HepG2 (cell line): ENCODE results near the gene ZBBX. TPM values are rescaled to one million over a fixed set of nuclear protein-coding genes. Genes with fewer than 3 reads are reported as not detected.

ENCODE experiments used
- ATAC-seq: fragments of 200-7000 bp; cut with Tn5 transposase; 3 replicates; pipeline ENCODE4 v1.9.1; 2020; ENCODE audit warnings: mild to moderate bottlenecking, moderate library complexity
- BruUV-seq: library from RNA; stranded (reverse); fragments of 400-500 nt; replicated peaks from 2 replicates; lab custom pipeline; 2021; lab: Mats Ljungman, UMichigan
- CTCF ChIA-PET: fragments of 300-600 bp; formaldehyde crosslinking; extraction: SDS; loops from one replicate; lab custom pipeline; 2021; ENCODE audit warnings: low total read pairs, inconsistent platforms, low intra/inter-chr PET ratio; lab: Yijun Ruan, JAX
- POLR2A ChIA-PET: fragments of 350-600 bp; sonication (Branson Sonifier 250); formaldehyde crosslinking; loops from one replicate; lab custom pipeline; 2020; ENCODE audit warnings: antibody characterized with exemption, inconsistent platforms; lab: Yijun Ruan, JAX
- DNase-seq: peaks from one replicate; pipeline ENCODE4 v3.0.0-alpha.2; 2015; ENCODE audit warnings: low spot score
- FAIRE-seq: peaks from 3 replicates; lab custom pipeline; 2011; peaks lifted over from hg19 to GRCh38; lab: Jason Lieb, UNC
- H2AFZ ChIP-seq: one replicate; pipeline ENCODE4 v1.6.1; 2011; ENCODE audit warnings: low read length, inconsistent platforms
- H3K27ac ChIP-seq: fragments of 300-600 bp; 3 replicates; pipeline ENCODE4 v1.8.0; 2011; ENCODE audit warnings: mixed run types, mild to moderate bottlenecking, mixed read lengths, low read length, inconsistent platforms; ENCODE audit not compliant: insufficient read depth; ENCODE audit errors: extremely low read length
- H3K27me3 ChIP-seq, 2 experiments: fragments of 200-600 bp in 1 of 2; 2 replicates in 1 of 2; 3 replicates in 1 of 2; pipeline versions ENCODE4 v1.6.0 to v1.8.0; 2011; ENCODE audit warnings: low read length in 2 of 2, mild to moderate bottlenecking in 2 of 2, moderate library complexity in 2 of 2, inconsistent platforms in 1 of 2; ENCODE audit not compliant: insufficient read depth in 2 of 2, control insufficient read depth in 1 of 2
- H3K36me3 ChIP-seq, 2 experiments: fragments of 200-600 bp in 1 of 2; replicated peaks in 1 of 2; 2 replicates in 1 of 2; 3 replicates in 1 of 2; pipeline versions ENCODE4 v1.5.1 to v1.8.0; 2011; ENCODE audit warnings: low read length in 2 of 2, inconsistent platforms in 1 of 2; ENCODE audit not compliant: insufficient read depth in 2 of 2, control insufficient read depth in 1 of 2
- H3K4me1 ChIP-seq: 2 replicates; pipeline ENCODE4 v1.5.1; 2012; ENCODE audit warnings: low read length, inconsistent platforms; ENCODE audit not compliant: insufficient read depth
- H3K4me2 ChIP-seq: 2 replicates; pipeline ENCODE4 v1.6.0; 2011; ENCODE audit warnings: low read depth, low read length, inconsistent platforms
- H3K4me3 ChIP-seq, 3 experiments: fragments of 200-600 bp in 1 of 3; sonication (generic), shearing (Covaris generic) in 1 of 3; replicated peaks in 1 of 3; 2 replicates each; pipeline ENCODE4 v1.5.1; 2011 to 2016; ENCODE audit warnings: low read length in 3 of 3, inconsistent platforms in 2 of 3, low read depth in 2 of 3, mild to moderate bottlenecking in 2 of 3, control low read depth in 1 of 3, mixed read lengths in 1 of 3; ENCODE audit not compliant: insufficient read depth in 1 of 3
- H3K79me2 ChIP-seq: one replicate; pipeline ENCODE4 v1.6.1; 2011; ENCODE audit warnings: low read length, inconsistent platforms; ENCODE audit not compliant: insufficient read depth
- H3K9ac ChIP-seq: 2 replicates; pipeline ENCODE4 v1.6.0; 2011; ENCODE audit warnings: mild to moderate bottlenecking, low read depth, low read length, inconsistent platforms; ENCODE audit not compliant: insufficient read depth
- H3K9me3 ChIP-seq: 2 replicates; pipeline ENCODE4 v1.5.1; 2012; ENCODE audit warnings: mild to moderate bottlenecking, low read length
- H4K20me1 ChIP-seq: 2 replicates; pipeline ENCODE4 v1.6.0; 2011; ENCODE audit warnings: inconsistent platforms, mild to moderate bottlenecking, low read length, moderate library complexity; ENCODE audit not compliant: insufficient read depth
- CEBPB ChIP-seq: IDR thresholded peaks from 2 replicates; pipeline ENCODE4 v1.6.1; 2011; ENCODE audit warnings: low read depth, low read length, improper control_type of control experiment, borderline replicate concordance
- CHD4 ChIP-seq: fragments of 200-600 bp; sonication (generic); IDR thresholded peaks from 2 replicates; pipeline ENCODE4 v1.7.0; 2017; ENCODE audit warnings: mild to moderate bottlenecking, low read length, borderline replicate concordance
- NFIB ChIP-seq: sonication (generic); formaldehyde crosslinking; IDR thresholded peaks from 2 replicates; pipeline ENCODE4 v1.9.0; 2021; ENCODE audit warnings: missing genetic modification reagents, mild to moderate bottlenecking, borderline replicate concordance
- SALL1 ChIP-seq: sonication (generic); formaldehyde crosslinking; IDR thresholded peaks from 2 replicates; pipeline ENCODE4 v1.8.0; 2022; ENCODE audit warnings: mild to moderate bottlenecking, missing genetic modification reagents
- ZNF225 ChIP-seq: sonication (generic); formaldehyde crosslinking; IDR thresholded peaks from 2 replicates; pipeline ENCODE4 v1.4.0; 2020; ENCODE audit warnings: mild to moderate bottlenecking, missing genetic modification reagents
- WGBS: methylation state at CpG from one replicate; pipeline ENCODE4 v1.1.6; 2017; ENCODE audit warnings: low lambda C conversion rate; 5-methylcytosine and 5-hydroxymethylcytosine counted together
- in situ Hi-C: cut with HindIII; loops from 2 replicates; pipeline ENCODE4 v1.10.0; 2017; ENCODE audit warnings: low pct_unique_long_range_greater_than_20kb; ENCODE audit not compliant: extremely low pct_ligation_motif_present
- intact Hi-C: fragments of 100-400 bp; cut with micrococcal nuclease; formaldehyde crosslinking; loops from one replicate; pipeline ENCODE4 v1.10.0; 2022; ENCODE audit not compliant: unreplicated experiment
- polyA plus RNA-seq, 8 experiments: library from polyadenylated mRNA; depleted of rRNA in 3 of 8; stranded (reverse) in 7 of 8; unstranded in 1 of 8; fragments of >200 nt; fragmentation: Illumina TruSeq in 4 of 8; extraction: Trizol in 4 of 8; gene quantifications; 2 replicates each; pipeline versions ENCODE4 v1.2.1 to v1.2.3, GENCODE V29; 2011 to 2016; ENCODE audit warnings: low read depth in 4 of 8, missing spikeins in 1 of 8, mixed read lengths in 1 of 8; ENCODE audit not compliant: insufficient read depth in 1 of 8
- total RNA-seq, 5 experiments: library from RNA; depleted of rRNA; stranded (reverse); fragments of >200 nt; fragmentation: Illumina TruSeq; extraction: Trizol; gene quantifications; 2 replicates each; pipeline ENCODE4 v1.2.3, GENCODE V29; 2016; ENCODE audit warnings: low read depth in 1 of 5
- TF ChIP-seq, protein P1 (sequence below): sonication (generic); formaldehyde crosslinking; IDR thresholded peaks from 2 replicates; pipeline ENCODE4 v1.4.0; 2020; ENCODE audit warnings: mild to moderate bottlenecking, missing genetic modification reagents
- TF ChIP-seq, protein P2 (sequence below): sonication (generic); formaldehyde crosslinking; IDR thresholded peaks from 2 replicates; pipeline ENCODE4 v1.9.0; 2021; ENCODE audit warnings: mild to moderate bottlenecking, missing genetic modification reagents

The ZBBX gene
- total and polyA plus RNA-seq, 2 of the 13 experiments (the other 11 are each of a cell fraction or from before 2014, with no cell fraction given), result not detected

GRCh38 chr3:167375478-167375877, 4.6 kb downstream of the ZBBX start:
- intact Hi-C loops (no loop called here), in situ Hi-C loops (no loop called here)
- CTCF ChIA-PET, result no interaction called here
- Histone ChIP-seq H3K36me3 (no peaks in the 10 kb centered on the region), H3K9me3 (no peaks in the 10 kb centered on the region), H3K9ac (no peak overlapping the region), H3K4me1 (no peaks in the 10 kb centered on the region), H3K27ac (no peak overlapping the region), H3K4me3 (no peak overlapping the region), H4K20me1 (no peaks in the 10 kb centered on the region), H3K27me3 (no peaks in the 10 kb centered on the region), H2AFZ (no peak overlapping the region), H3K4me2 (no peak overlapping the region), H3K79me2 (no peaks in the 10 kb centered on the region)
- WGBS, result 68% methylated on average over 6 of the region's 6 CpGs
- DNase-seq (no peak), ATAC-seq (no peak), FAIRE-seq (no peak)
- POLR2A ChIA-PET, result no interaction called here
- no TSS peak for BruUV-seq
- TF ChIP-seq, protein P1, sequence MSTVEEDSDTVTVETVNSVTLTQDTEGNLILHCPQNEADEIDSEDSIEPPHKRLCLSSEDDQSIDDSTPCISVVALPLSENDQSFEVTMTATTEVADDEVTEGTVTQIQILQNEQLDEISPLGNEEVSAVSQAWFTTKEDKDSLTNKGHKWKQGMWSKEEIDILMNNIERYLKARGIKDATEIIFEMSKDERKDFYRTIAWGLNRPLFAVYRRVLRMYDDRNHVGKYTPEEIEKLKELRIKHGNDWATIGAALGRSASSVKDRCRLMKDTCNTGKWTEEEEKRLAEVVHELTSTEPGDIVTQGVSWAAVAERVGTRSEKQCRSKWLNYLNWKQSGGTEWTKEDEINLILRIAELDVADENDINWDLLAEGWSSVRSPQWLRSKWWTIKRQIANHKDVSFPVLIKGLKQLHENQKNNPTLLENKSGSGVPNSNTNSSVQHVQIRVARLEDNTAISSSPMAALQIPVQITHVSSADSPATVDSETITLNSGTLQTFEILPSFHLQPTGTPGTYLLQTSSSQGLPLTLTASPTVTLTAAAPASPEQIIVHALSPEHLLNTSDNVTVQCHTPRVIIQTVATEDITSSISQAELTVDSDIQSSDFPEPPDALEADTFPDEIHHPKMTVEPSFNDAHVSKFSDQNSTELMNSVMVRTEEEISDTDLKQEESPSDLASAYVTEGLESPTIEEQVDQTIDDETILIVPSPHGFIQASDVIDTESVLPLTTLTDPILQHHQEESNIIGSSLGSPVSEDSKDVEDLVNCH, result no peak
- TF ChIP-seq NFIB, result no peak
- TF ChIP-seq, protein P2, sequence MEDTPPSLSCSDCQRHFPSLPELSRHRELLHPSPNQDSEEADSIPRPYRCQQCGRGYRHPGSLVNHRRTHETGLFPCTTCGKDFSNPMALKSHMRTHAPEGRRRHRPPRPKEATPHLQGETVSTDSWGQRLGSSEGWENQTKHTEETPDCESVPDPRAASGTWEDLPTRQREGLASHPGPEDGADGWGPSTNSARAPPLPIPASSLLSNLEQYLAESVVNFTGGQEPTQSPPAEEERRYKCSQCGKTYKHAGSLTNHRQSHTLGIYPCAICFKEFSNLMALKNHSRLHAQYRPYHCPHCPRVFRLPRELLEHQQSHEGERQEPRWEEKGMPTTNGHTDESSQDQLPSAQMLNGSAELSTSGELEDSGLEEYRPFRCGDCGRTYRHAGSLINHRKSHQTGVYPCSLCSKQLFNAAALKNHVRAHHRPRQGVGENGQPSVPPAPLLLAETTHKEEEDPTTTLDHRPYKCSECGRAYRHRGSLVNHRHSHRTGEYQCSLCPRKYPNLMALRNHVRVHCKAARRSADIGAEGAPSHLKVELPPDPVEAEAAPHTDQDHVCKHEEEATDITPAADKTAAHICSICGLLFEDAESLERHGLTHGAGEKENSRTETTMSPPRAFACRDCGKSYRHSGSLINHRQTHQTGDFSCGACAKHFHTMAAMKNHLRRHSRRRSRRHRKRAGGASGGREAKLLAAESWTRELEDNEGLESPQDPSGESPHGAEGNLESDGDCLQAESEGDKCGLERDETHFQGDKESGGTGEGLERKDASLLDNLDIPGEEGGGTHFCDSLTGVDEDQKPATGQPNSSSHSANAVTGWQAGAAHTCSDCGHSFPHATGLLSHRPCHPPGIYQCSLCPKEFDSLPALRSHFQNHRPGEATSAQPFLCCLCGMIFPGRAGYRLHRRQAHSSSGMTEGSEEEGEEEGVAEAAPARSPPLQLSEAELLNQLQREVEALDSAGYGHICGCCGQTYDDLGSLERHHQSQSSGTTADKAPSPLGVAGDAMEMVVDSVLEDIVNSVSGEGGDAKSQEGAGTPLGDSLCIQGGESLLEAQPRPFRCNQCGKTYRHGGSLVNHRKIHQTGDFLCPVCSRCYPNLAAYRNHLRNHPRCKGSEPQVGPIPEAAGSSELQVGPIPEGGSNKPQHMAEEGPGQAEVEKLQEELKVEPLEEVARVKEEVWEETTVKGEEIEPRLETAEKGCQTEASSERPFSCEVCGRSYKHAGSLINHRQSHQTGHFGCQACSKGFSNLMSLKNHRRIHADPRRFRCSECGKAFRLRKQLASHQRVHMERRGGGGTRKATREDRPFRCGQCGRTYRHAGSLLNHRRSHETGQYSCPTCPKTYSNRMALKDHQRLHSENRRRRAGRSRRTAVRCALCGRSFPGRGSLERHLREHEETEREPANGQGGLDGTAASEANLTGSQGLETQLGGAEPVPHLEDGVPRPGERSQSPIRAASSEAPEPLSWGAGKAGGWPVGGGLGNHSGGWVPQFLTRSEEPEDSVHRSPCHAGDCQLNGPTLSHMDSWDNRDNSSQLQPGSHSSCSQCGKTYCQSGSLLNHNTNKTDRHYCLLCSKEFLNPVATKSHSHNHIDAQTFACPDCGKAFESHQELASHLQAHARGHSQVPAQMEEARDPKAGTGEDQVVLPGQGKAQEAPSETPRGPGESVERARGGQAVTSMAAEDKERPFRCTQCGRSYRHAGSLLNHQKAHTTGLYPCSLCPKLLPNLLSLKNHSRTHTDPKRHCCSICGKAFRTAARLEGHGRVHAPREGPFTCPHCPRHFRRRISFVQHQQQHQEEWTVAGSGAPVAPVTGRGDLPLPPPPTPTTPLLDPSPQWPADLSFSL (CRISPR knock-in tag), result no peak
- TF ChIP-seq CHD4, result no peak
- no peak for TF ChIP-seq SALL1 (CRISPR knock-in tag)
- peak; percentile 29; the same call in 1 of the 2 replicates for TF ChIP-seq CEBPB
- no peak for TF ChIP-seq ZNF225 (CRISPR knock-in tag)
